HG03196 (cell line): ENCODE results near the gene MYOG.

Experiments
- ATAC-seq: cut with Tn5 transposase; IDR thresholded peaks from one replicate; pipeline ENCODE4 v1.9.1; 2021; ENCODE audit not compliant: unreplicated experiment

MYOG gene

GRCh38 chr1:203085528-203086406 lies at the start of gene MYOG:
Gene MYOG, minus strand, starts transcription at chr1:203086012. Its CDS starts 51 bp downstream, at chr1:203085961.
- ATAC-seq: no peak

- no peak for ATAC-seq
These were observed 48.3 kb upstream of the MYOG start for GRCh38 chr1:203133970-203134725.

- no peak for ATAC-seq
These were observed 45.9 kb upstream of the MYOG start for GRCh38 chr1:203131548-203132200.

GRCh38 chr1:203130358-203130985 lies 44.7 kb upstream of the MYOG start:
- ATAC-seq: no peak

- ATAC-seq: no peak
These were observed 43.9 kb upstream of the MYOG start for GRCh38 chr1:203129501-203130231.

- no peak for ATAC-seq
These were observed 43.1 kb upstream of the MYOG start for GRCh38 chr1:203128716-203129500.

- no peak for ATAC-seq
These were observed 42.6 kb upstream of the MYOG start for GRCh38 chr1:203128431-203128715.

GRCh38 chr1:203127666-203128430 lies 42.0 kb upstream of the MYOG start, which contains the start of gene ADORA1:
Gene ADORA1, plus strand, starts transcription at chr1:203127726. Its CDS starts 1,116 bp downstream, at chr1:203128842.
- no peak for ATAC-seq

- ATAC-seq: no peak
These were observed 41.3 kb upstream of the MYOG start for GRCh38 chr1:203126866-203127665.

GRCh38 chr1:203126151-203126865 lies 40.5 kb upstream of the MYOG start:
- no peak for ATAC-seq

- no peak for ATAC-seq
These were observed 38.9 kb upstream of the MYOG start for GRCh38 chr1:203124546-203125317.

- no peak for ATAC-seq
These were observed 38.2 kb upstream of the MYOG start for GRCh38 chr1:203124011-203124410.

GRCh38 chr1:203122159-203122558 lies 36.3 kb upstream of the MYOG start:
- ATAC-seq: no peak

- no peak for ATAC-seq
These were observed 35.6 kb upstream of the MYOG start for GRCh38 chr1:203121186-203122015.

- no peak for ATAC-seq
These were observed 34.7 kb upstream of the MYOG start for GRCh38 chr1:203120325-203121153.
